OCI-LY3 (cell line): ENCODE results near the gene TSPAN5.

Experiments
- H2AFZ ChIP-seq: fragments of 200-600, 300-600 bp; shearing (Covaris generic); 2 replicates; pipeline ENCODE4 v1.6.0; 2014; ENCODE audit warnings: antibody characterized with exemption, low read depth, low read length
- H3K27ac ChIP-seq: fragments of 200-600, 300-600 bp; sonication (generic); 2 replicates; pipeline ENCODE4 v1.5.1; 2014; ENCODE audit warnings: mild to moderate bottlenecking, low read length, moderate library complexity, mixed read lengths
- H3K27me3 ChIP-seq: fragments of 200-600, 300-600 bp; sonication (generic); 2 replicates; pipeline ENCODE4 v1.6.1; 2014; ENCODE audit warnings: low read depth, low read length, mixed read lengths
- H3K36me3 ChIP-seq: fragments of 200-600, 300-600 bp; sonication (generic); replicated peaks from 2 replicates; pipeline ENCODE3; 2014; ENCODE audit warnings: low read depth, low read length, mixed read lengths
- H3K4me1 ChIP-seq: fragments of 300-600, 200-600 bp; sonication (generic); 2 replicates; pipeline ENCODE4 v1.6.1; 2014; ENCODE audit warnings: low read length, mixed read lengths
- H3K4me2 ChIP-seq: fragments of 200-600, 300-600 bp; sonication (generic); 2 replicates; pipeline ENCODE4 v1.6.1; 2014; ENCODE audit warnings: low read length, mixed read lengths
- H3K4me3 ChIP-seq: fragments of 300-600, 200-600 bp; sonication (generic); 2 replicates; pipeline ENCODE4 v1.5.1; 2014; ENCODE audit warnings: antibody characterized with exemption, mild to moderate bottlenecking, low read length, moderate library complexity
- H3K79me2 ChIP-seq: fragments of 300-600, 200-600 bp; shearing (Covaris generic); 2 replicates; pipeline ENCODE4 v1.6.1; 2014; ENCODE audit warnings: mild to moderate bottlenecking, low read length, mixed read lengths
- H3K9ac ChIP-seq: fragments of 300-600, 200-600 bp; shearing (Covaris generic); 2 replicates; pipeline ENCODE4 v1.6.0; 2014; ENCODE audit warnings: mild to moderate bottlenecking, low read length, moderate library complexity
- H3K9me3 ChIP-seq: fragments of 200-600, 300-600 bp; shearing (Covaris generic); 2 replicates; pipeline ENCODE4 v1.6.1; 2014; ENCODE audit warnings: low read length, mixed read lengths; ENCODE audit not compliant: insufficient read depth
- H4K20me1 ChIP-seq: fragments of 200-600, 300-600 bp; sonication (generic); 2 replicates; pipeline ENCODE4 v1.6.1; 2016; ENCODE audit warnings: low read length, mixed read lengths; ENCODE audit not compliant: insufficient read depth
- EZH2phosphoT487 ChIP-seq: fragments of 200-600 bp; shearing (Covaris generic); IDR thresholded peaks from 2 replicates; pipeline ENCODE4 v1.6.1; 2018; ENCODE audit warnings: antibody characterized with exemption, mixed run types, low read depth
- TF ChIP-seq, protein P1 (sequence below): fragments of 200-600, 300-600 bp; sonication (generic); IDR thresholded peaks from 2 replicates; pipeline ENCODE4 v1.5.1; 2014; ENCODE audit warnings: antibody characterized with exemption, low read length, low read depth

TSPAN5 gene

DNA sequence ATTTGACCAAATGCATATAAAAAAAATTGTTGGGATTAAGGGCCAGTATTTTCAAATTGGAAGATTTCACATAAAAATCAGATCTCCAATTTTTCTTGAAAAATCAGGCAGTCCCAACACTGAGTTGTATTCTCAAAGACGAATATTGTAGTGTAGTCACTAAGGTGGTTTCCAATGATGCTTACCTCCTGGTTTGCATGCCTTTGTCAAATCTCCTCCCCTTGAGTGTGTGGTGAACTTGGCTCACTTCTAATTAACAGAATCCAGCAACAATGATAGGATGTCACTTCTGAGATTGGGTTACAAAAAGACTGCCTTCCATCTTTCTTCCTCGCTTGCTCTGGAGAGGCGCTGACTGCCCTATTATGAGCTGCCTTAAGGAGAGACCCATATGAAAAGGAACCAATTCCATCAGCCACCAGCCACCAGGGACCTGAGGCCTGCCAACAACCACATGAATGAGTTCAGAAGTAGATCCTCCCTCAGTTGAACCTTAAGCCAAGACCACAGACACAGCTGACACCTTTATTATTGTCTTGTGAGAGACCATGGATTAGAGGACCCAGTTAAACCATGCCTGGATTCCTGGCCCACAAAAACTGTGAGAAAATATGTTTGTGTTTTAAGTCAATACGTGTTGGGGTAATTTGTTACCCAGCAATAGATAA is 31.2 kb upstream of the TSPAN5 start:
- Histone ChIP-seq H4K20me1 (no peaks in the 10 kb centered on the region), H3K9ac (no peak overlapping the region), H2AFZ (no peak overlapping the region), H3K4me1 (peaks cover 7% of the 10 kb centered on the region; the same call in 1 of the 2 replicates), H3K36me3 (no peaks in the 10 kb centered on the region), H3K4me2 (no peak overlapping the region), H3K4me3 (no peak overlapping the region), H3K79me2 (no peaks in the 10 kb centered on the region), H3K9me3 (no peaks in the 10 kb centered on the region), H3K27ac (no peak overlapping the region), H3K27me3 (no peaks in the 10 kb centered on the region)
- TF ChIP-seq, protein P1, sequence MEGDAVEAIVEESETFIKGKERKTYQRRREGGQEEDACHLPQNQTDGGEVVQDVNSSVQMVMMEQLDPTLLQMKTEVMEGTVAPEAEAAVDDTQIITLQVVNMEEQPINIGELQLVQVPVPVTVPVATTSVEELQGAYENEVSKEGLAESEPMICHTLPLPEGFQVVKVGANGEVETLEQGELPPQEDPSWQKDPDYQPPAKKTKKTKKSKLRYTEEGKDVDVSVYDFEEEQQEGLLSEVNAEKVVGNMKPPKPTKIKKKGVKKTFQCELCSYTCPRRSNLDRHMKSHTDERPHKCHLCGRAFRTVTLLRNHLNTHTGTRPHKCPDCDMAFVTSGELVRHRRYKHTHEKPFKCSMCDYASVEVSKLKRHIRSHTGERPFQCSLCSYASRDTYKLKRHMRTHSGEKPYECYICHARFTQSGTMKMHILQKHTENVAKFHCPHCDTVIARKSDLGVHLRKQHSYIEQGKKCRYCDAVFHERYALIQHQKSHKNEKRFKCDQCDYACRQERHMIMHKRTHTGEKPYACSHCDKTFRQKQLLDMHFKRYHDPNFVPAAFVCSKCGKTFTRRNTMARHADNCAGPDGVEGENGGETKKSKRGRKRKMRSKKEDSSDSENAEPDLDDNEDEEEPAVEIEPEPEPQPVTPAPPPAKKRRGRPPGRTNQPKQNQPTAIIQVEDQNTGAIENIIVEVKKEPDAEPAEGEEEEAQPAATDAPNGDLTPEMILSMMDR: no peak
- TF ChIP-seq EZH2phosphoT487: no peak

DNA sequence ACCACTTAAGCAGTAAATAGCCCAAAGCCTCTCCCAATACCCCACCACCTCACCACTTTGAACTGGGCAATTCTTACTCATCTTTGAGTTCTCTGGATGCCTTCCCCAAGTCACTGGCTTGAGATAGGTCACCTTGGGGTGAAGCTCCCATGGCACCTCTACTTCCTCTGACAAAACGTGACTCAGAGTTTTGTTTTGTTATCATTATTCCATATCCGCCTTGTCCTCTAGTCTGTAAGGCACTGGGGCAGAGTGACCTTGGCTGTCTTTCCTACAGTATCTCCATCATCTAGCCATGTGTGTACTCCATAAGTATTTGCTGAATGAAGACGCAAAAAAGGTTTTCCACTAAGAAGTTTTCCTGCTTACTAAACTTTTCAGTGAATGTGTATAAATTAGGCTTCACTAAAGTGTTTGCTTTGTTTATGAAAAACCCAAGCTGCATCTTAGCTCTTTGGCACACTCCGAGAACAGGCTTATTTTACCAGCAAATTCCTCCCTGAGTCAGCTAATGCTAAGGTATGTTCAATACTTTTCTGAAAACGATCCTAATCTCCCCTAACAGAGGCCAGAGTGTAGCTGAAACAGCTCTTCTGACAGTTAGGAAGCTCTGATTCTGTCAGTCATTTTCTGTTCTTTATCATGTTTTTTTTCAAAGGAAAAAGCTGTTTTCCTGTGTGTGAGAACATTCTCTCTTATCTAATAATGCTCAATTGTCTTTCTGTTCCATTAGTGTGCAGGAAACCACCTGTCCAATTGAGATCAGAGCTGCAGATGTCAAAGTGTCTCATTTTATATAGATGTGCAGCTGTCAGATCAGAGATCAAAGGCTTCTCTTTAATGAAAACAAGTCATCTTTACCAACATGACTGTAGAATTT is 30.2 kb upstream of the TSPAN5 start:
- peaks cover 7% of the 10 kb centered on the region; the same call in 1 of the 2 replicates for H3K4me1 ChIP-seq
- no peak overlapping the region for H3K27ac ChIP-seq
- no peaks in the 10 kb centered on the region for H3K27me3 ChIP-seq
- H3K79me2 ChIP-seq: no peaks in the 10 kb centered on the region
- no peak overlapping the region for H3K9ac ChIP-seq
- no peak overlapping the region for H3K4me3 ChIP-seq
- no peaks in the 10 kb centered on the region for H4K20me1 ChIP-seq
- no peaks in the 10 kb centered on the region for H3K9me3 ChIP-seq
- no peak overlapping the region for H2AFZ ChIP-seq
- TF ChIP-seq, protein P1: no peak
- no peak for TF ChIP-seq EZH2phosphoT487
- no peak overlapping the region for H3K4me2 ChIP-seq
- H3K36me3 ChIP-seq: no peaks in the 10 kb centered on the region

DNA sequence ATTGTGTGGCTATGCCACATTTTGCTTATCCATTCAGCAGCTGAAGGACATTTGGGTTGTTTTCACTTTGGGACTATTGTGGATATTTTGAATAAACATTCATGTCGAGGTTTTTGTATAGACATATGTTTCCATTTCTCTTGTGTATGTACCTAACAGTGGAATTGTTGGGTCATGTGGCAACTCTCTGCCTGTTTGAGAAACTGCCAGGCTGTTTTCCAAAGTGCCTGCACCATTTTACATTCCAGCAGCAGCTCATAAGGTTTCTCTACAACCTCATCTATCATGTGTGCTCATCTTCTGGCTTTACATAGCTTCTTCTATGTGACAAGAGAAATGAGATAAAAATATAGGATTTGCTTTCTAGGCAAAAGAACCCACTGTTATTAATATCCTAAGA is 29.5 kb upstream of the TSPAN5 start:
- Histone ChIP-seq H3K9me3 (no peaks in the 10 kb centered on the region), H3K4me1 (peaks cover 7% of the 10 kb centered on the region; the same call in 1 of the 2 replicates), H3K4me2 (no peak overlapping the region), H2AFZ (no peak overlapping the region), H3K27me3 (no peaks in the 10 kb centered on the region), H4K20me1 (no peaks in the 10 kb centered on the region), H3K9ac (no peak overlapping the region), H3K4me3 (no peak overlapping the region), H3K36me3 (no peaks in the 10 kb centered on the region), H3K27ac (no peak overlapping the region), H3K79me2 (no peaks in the 10 kb centered on the region)
- TF ChIP-seq, protein P1: no peak
- no peak for TF ChIP-seq EZH2phosphoT487

DNA sequence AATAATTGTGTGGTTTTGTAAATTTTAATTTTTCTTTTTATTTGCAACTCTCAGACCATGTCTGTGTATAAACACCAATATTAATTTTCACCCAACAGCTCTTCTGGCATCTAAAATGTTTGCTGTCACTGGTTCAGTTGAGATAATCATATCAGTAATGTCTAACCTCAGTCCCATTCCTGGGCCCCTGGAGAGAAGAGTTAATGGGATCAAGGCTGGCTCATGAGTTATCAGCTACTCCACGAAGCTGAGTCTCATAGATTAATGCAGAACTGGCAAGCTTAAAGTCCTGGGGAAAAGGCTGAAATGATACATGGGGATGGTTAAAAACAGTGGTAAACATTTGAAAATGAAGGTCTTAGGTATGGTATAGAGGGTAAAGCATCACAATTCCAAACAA is 28.4 kb upstream of the TSPAN5 start:
- Histone ChIP-seq H3K4me2 (no peak overlapping the region), H3K79me2 (no peaks in the 10 kb centered on the region)
- TF ChIP-seq, protein P1: no peak
- TF ChIP-seq EZH2phosphoT487: no peak

More for the DNA sequence above, 28.4 kb upstream of the TSPAN5 start:
- Histone ChIP-seq H3K27ac (no peak overlapping the region), H3K27me3 (no peaks in the 10 kb centered on the region), H3K4me1 (peaks cover 7% of the 10 kb centered on the region; the same call in 1 of the 2 replicates), H3K4me3 (no peak overlapping the region), H3K9ac (no peak overlapping the region), H3K36me3 (no peaks in the 10 kb centered on the region), H2AFZ (no peak overlapping the region), H3K9me3 (no peaks in the 10 kb centered on the region), H4K20me1 (no peaks in the 10 kb centered on the region)
